Stimulated activated naive CD4-positive, alpha-beta T cell treated with Interleukin-2 at 50 U/mL for 16 hours (primary cell): Measurements from ENCODE around the gene MYBPC3.
A peak's percentile ranks its signal among the peaks of the same experiment; 100 is the strongest.

Experiments used
- DNase-seq: peaks from one replicate; lab custom pipeline; 2025; lab: John Stamatoyannopoulos, UW

The MYBPC3 gene

GRCh38 chr11:47384498-47384897 lies 32.0 kb upstream of the MYBPC3 start:
- DNase-seq: no peak

- DNase-seq: no peak
Measured at GRCh38 chr11:47383071-47383470, 30.6 kb upstream of the MYBPC3 start.

DNA sequence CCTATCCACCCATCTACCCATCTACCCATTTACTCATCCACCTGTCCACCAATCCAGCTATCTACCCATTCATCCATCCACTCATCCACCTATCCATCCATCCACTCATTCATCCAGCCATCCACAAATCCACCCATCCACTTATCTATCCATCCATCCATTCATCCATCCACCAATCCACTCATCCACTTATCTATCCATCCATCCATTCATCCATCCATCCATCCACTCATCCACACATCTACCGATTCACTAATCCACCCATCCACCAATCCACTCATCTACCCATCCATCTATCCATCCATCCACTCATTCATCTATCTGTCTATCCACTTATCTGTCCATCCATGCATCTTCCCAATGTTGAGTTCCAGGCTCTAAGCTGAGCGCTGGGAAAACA lies 27.6 kb upstream of the MYBPC3 start:
- no peak for DNase-seq

GRCh38 chr11:47379317-47379716 lies 26.8 kb upstream of the MYBPC3 start:
- DNase-seq: no peak

DNA sequence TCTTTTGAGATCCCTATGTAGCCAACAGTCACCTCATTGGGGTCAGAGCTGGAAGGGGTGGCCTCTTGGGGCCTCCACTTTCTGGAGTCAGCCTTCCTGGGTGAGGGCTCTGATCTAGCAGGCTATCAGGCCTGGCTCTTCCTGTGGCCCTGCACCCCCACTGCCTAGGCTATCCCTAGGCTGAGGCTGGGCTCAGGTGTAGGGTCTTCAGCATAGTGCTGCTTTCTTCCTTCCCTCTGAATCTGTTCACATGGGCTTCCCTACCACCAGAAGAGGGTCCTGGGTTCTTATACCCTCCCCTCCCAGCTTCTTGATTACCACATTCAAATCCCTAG lies 26.3 kb upstream of the MYBPC3 start:
- DNase-seq: no peak

DNA sequence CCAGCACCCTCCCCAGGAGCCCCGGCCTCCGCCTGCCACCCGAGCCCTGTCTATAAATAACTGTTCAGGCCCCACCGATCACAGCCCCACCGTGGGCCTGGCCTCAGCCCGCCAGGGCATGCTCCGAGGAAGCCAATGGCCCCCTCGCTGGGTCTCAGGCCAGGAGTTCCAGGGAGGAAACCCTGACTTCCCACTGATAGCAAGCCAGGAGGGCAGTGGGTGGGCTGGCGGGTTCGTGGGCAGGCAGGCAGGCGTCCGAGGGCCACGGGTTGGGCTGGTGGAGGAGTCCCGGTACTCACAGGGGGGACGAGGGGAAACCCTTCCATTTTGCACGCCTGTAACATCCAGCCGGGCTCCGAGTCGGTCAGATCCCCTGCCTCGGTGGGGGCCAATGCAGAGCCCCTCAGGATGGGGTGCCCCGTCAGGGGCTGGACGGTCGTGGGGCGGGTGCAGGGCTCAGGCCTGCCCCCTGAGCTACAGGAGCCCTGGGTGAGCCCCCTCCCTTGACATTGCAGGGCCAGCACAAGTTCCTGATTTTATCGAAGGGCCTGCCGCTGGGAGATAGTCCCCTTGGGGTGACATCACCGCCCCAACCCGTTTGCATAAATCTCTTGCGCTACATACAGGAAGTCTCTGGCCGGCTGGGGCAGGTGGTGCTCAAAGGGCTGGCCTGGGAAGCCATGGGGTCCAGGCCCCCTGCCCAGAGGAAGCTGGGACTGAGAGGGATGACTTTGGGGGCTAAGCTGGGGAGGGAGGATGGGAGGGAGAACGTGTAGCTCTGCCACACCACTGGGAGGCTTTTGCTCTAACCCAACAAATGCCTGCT lies 25.7 kb upstream of the MYBPC3 start, which contains the start of gene SPI1:
SPI1 (minus strand) TSS at position 538 of the 826 bp plus-strand sequence; CDS start at position 344, 194 bp downstream.
- no peak for DNase-seq

DNA sequence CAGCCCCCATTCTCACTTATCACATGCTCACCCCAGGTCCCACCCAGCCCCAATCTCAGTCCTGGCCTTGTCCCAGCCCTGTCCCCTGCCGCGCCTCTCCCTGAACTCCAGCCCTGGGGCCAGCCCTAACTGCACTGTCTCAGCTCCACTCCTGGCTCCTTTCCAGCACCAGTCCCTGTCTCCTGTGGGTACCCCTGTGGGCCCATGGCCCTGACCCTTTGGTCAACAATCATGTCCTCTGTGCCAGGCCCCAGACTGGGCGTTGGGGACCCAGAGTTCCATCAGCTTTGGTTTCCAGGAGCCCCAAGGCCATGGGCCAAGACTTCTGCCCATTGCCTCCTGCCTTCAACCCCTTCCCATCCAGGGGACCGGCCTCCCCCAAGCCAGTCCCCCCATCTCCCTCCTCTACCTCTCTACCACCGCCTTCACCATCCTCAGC lies 25.1 kb upstream of the MYBPC3 start:
- DNase-seq: no peak

DNA sequence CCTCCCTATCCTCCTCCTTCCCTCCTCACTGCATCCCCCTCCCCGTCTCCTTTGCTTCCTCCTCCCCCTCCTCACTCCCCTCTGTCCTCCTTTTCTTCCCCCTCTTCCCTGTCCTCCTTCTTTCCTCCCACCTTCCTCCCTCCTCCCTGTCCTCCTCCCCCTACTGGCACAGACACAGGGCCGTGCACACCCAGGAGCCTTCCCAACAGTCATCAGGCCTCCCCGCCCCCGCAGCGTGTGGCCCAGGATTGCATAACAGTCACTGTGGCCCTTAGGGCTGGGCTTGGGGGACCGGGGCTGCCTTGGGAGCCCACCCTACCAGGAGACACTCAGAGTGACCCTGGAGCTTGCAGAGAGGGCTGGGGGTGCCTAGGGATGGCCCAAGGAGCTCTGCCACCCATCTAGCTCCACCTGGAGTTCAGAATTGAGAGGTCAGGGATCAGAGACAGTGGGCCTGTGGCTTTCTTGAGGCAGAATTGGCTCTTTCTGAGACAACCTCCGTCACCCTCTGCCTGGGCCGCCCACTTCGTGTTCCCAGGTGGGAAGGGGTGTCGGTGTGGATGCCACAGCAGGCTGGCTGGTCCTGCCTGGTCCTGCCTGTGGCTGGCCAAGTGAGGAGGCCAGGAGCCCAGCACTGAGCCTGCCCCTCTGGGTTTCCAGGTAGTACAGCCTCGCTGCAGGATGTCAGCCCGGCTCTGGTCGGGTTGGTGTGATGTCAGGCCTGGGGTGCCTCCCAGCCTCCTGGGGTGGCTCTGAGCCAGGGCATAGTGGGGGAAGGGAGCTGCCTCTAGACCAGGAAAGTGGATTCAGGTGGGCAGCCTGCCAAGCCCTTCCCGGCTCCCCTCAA lies 24.2 kb upstream of the MYBPC3 start:
- DNase-seq: no peak

GRCh38 chr11:47376107-47376524 lies 23.6 kb upstream of the MYBPC3 start:
- no peak for DNase-seq

DNA sequence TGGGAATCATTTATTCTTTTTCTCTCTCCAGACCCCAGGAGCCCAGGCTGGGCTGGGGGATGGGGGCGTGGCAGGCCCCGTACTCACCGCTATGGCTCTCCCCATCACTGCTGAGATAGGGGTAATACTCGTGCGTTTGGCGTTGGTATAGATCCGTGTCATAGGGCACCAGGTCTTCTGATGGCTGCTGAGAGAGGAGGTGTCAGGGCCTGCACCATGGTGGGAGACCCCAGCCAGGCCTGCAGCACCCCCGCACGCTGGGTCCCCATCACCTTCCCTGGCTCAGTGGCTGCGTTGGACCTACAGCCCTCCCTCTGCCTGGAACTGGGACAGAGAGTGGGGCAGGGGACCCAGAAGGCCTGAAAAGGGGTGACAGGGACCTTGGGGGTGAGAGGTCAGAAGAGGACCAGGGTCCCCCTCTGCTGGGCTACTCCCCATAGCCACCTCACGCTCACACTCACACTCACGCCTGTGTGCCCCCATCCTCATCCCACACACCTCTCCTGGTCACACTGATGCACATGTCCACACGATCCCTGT lies 23.1 kb upstream of the MYBPC3 start:
- DNase-seq: no peak

- DNase-seq: no peak
Measured at GRCh38 chr11:47375020-47375419, 22.5 kb upstream of the MYBPC3 start.

DNA sequence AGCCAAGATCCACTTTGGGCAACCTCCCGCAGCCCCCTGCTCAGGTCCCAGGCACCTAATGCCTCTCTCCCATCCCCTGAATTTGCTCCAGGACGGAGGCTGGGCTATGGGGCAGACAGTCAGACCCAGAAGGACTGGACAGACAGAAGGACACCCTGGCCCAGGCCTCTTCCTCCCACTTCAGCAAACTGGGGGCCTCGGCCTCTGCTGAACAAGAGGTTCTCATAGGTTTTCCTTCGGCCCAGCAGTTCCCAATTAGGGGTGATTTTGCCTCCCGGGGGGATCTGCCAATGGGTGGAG lies 22.2 kb upstream of the MYBPC3 start:
- DNase-seq: no peak

GRCh38 chr11:47373876-47374719 lies 21.6 kb upstream of the MYBPC3 start:
- DNase-seq: peak; percentile 79

DNA sequence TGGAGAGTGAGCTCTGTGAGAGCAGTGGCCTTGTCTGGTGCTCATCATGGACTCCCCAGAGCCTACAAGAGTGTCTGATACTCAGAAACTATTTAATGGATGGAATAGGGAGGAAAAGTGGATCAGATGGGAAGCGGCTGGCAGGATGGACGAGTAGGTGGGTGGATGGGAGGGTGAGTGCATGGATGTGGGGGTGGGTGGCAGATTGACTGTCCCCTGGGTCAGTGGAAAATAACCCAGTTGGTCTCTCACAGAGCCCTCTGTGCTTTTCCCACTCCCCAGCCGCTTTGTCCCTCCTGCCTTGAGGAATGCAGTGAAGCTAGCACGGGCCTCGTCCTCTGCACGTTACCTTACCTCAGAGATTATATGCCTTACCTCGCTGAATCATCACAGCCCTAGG lies 19.9 kb upstream of the MYBPC3 start:
- DNase-seq: no peak

DNA sequence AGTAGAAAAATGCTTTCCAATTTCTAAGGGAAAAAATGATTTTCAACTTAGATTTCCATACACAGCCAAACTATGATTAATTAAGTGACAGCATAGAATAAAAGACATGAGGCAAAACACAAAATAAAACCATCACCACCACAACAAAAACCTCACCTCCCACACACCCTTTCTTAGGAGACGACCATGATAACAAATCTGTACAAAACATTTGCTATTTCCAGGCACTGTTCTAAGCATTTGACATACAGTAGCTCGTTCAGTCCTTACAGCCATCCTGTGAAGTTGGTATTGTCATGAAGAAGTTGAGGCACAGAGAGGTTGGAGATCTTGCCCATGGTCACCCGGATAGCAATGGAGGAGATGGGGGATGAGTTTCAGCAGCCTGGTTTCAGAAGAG lies 17.2 kb upstream of the MYBPC3 start:
- no peak for DNase-seq

GRCh38 chr11:47366020-47366490 lies 13.6 kb upstream of the MYBPC3 start:
- DNase-seq: no peak

DNA sequence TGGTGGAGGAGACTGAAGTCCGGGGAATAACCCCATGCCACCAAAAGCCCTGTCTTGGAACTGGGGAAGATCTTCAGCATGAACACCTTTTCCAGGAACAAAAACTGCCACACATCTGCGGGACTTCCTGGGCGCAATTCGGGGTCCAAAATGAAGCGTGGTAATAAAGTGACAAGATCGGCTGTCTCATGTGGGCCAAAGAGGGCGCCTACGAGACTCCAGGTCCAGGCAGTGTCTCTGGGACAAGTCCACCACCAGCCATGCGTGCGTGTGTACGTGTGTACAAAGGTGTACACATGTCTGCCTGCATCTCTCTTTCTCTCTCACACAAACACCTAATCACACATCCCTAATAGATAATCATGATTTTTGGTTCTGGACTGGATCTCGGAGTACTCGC lies 8.9 kb upstream of the MYBPC3 start:
- no peak for DNase-seq

DNA sequence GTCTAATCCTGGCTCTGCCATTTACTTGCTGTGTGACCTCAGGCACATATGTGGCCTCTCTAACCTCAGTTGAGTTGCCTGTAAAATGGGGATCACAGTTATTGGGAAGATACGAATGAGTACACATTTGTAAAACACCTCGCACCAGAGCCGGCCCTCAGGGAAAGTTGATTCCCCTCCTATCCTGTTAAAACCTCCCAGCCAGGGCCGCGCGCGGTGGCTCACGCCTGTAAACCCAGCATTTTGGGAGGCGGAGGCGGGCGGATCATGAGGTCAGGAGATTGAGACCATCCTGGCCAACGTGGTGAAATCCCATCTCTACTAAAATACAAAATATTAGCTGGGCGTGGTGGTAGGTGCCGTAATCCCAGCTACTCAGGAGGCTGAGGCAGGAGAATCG lies 7.8 kb upstream of the MYBPC3 start:
- DNase-seq: no peak

GRCh38 chr11:47359586-47359985 lies 7.1 kb upstream of the MYBPC3 start:
- no peak for DNase-seq

- DNase-seq: no peak
Measured at GRCh38 chr11:47359162-47359561, 6.7 kb upstream of the MYBPC3 start.

- no peak for DNase-seq
Measured at GRCh38 chr11:47358731-47359051, 6.2 kb upstream of the MYBPC3 start.
